ENCODE data around the gene DRGX.

DNA sequence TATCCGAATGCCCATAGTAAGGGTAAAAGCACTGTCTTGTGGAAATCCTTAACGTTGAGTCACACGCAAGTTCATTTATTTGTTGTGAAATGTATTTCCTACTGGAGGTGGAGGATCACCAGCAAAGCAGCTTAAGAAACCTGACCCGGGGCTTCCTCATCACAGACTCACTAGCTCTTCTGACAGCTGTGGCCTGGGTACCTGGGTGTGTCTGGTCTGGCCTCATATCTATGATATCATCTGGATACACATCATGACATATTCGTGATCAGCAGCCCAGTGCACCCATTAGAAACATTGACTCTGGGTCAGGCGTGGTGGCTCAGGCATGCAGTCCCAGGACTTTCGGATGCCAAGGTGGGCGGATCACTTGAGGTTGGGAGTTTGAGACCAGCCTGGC, 8.8 kb downstream of the DRGX start:
- TF ChIP-seq, protein P1, sequence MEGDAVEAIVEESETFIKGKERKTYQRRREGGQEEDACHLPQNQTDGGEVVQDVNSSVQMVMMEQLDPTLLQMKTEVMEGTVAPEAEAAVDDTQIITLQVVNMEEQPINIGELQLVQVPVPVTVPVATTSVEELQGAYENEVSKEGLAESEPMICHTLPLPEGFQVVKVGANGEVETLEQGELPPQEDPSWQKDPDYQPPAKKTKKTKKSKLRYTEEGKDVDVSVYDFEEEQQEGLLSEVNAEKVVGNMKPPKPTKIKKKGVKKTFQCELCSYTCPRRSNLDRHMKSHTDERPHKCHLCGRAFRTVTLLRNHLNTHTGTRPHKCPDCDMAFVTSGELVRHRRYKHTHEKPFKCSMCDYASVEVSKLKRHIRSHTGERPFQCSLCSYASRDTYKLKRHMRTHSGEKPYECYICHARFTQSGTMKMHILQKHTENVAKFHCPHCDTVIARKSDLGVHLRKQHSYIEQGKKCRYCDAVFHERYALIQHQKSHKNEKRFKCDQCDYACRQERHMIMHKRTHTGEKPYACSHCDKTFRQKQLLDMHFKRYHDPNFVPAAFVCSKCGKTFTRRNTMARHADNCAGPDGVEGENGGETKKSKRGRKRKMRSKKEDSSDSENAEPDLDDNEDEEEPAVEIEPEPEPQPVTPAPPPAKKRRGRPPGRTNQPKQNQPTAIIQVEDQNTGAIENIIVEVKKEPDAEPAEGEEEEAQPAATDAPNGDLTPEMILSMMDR (IDR thresholded peaks at IDR 0.05), result no peak
- no peak for TF ChIP-seq POLR2A (IDR thresholded peaks at IDR 0.05)
